Astrocyte of the cerebellum (primary cell): ENCODE data around the gene EHBP1.

Experiments
- DNase-seq: peaks from one replicate; pipeline ENCODE4 v3.0.0-alpha.2; 2011; ENCODE audit warnings: low read depth
- H3K4me3 ChIP-seq: 2 replicates; pipeline ENCODE4 v1.5.1; 2011; ENCODE audit warnings: mild to moderate bottlenecking, low read depth, low read length, moderate library complexity
- in situ Hi-C: cut with HindIII; loops from 2 replicates; pipeline ENCODE4 v1.10.0; 2017; ENCODE audit warnings: low sequenced_read_pairs
- TF ChIP-seq, protein P1 (sequence below): IDR thresholded peaks from 2 replicates; pipeline ENCODE4 v1.5.1; 2012; ENCODE audit warnings: low read length, low read depth, moderate library complexity, mild to moderate bottlenecking; ENCODE audit errors: missing control alignments

The EHBP1 gene

DNA sequence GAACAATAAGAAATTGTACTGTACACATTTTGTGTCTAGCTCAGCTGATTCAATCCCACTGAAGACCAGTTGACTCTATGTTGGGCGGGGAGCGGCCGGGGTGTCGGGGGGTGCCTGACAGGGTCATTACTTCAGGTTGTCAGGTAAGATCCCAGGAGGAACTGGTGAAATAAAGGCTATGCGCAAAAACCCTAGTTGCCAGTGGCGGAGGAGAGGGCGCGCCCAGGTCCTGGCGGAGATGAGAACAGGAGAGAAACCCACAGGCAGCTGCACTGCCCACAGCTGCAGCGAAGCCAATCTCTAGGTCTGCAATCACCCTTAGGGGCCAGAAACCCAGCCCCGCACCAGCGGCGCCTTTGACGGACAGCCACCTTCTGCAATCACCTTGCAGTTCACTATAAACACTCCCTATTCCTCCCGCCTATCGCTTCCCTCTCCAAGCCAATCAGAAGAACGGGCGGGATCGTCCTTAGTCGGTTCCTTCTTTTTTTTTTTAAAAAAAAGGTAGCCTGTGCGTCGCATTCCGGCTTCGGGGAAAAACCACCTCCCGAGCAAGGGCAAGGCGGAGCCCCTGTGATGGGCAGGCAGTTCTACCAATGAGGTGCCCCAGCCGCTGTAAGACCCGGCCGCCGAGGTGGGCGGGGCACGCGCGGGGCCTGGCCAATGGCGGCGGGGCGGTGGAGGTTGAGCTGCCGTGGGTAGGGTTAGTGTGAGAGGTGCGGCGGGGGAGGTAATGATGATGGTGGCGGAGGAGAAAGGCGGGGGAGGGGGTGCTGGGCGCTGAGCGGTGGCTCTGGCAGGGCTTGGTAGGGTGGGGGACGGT lies at the start of gene EHBP1:
TSS of gene EHBP1 (plus strand) at position 707 of the 823 bp plus-strand sequence. CDS start 1,479 bp downstream, outside the sequence.
- peak; percentile 99 for DNase-seq
- TF ChIP-seq, protein P1, sequence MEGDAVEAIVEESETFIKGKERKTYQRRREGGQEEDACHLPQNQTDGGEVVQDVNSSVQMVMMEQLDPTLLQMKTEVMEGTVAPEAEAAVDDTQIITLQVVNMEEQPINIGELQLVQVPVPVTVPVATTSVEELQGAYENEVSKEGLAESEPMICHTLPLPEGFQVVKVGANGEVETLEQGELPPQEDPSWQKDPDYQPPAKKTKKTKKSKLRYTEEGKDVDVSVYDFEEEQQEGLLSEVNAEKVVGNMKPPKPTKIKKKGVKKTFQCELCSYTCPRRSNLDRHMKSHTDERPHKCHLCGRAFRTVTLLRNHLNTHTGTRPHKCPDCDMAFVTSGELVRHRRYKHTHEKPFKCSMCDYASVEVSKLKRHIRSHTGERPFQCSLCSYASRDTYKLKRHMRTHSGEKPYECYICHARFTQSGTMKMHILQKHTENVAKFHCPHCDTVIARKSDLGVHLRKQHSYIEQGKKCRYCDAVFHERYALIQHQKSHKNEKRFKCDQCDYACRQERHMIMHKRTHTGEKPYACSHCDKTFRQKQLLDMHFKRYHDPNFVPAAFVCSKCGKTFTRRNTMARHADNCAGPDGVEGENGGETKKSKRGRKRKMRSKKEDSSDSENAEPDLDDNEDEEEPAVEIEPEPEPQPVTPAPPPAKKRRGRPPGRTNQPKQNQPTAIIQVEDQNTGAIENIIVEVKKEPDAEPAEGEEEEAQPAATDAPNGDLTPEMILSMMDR, result no peak
- peak within 1 kb of the TSS; percentile 82 for H3K4me3 ChIP-seq
- in situ Hi-C loops, result no loop called here

DNA sequence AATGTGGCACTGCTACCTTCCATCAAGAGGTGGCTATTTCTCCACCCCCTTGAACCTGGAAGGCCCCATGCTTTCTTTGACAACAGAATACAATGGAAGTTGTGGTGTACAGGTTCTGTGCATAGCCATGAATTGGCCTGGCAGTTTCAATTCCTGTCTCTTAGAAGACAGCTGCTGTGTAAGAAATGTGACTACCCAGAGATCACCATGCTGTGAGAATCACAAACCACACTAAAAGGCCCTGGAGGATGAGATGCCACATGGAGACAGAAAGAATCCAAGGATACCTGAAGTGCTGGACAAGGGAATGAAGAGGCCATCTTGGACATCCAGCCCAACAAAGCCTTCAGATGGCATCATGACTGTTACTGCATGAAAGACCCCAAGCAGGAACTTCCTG lies 47.7 kb upstream of the EHBP1 start:
- H3K4me3 ChIP-seq, result no peak overlapping the region
- DNase-seq, result no peak
- in situ Hi-C loops, result no loop called here
- TF ChIP-seq, protein P1, result no peak

DNA sequence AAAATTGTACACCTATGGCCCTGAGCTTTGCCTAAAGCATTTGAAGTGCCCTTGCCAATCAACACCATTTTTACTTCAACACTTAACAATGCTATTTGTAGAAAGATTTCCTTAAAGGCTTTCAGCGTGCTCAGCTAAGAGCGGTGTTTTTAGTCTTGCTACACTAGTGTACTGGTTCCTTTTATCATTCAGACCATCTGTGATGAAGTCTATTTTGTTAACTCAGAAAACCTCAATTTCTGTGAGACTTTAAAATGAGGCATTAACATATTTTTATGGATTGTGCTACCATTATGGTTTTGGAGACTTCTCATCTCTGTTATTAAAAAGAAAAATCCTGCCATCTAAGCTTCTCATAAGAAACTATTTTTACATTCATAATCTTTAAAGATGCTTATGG lies 46.6 kb upstream of the EHBP1 start:
- TF ChIP-seq, protein P1, result no peak
- in situ Hi-C loops, result no loop called here
- no peak for DNase-seq
- H3K4me3 ChIP-seq, result no peak overlapping the region

DNA sequence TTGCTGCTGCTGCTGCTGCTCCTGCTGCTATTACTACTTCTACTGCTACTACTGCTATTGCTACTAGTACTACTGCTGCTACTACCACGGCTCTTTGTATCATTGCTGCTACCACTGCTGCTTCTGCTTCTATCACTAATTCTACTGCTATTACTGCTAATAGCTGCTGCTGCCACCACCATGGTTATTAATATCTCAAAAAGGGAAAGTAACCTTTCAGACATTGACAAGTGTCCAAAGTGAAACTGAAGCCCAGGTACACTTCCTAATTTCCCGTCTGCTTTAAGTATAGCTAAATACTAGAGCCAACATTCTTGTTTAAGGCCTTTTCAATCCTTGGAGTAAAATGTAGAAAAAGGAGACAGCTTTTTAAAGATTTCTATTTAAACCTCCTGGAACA lies 45.4 kb upstream of the EHBP1 start:
- TF ChIP-seq, protein P1, result no peak
- H3K4me3 ChIP-seq, result no peak overlapping the region
- in situ Hi-C loops, result no loop called here
- no peak for DNase-seq

DNA sequence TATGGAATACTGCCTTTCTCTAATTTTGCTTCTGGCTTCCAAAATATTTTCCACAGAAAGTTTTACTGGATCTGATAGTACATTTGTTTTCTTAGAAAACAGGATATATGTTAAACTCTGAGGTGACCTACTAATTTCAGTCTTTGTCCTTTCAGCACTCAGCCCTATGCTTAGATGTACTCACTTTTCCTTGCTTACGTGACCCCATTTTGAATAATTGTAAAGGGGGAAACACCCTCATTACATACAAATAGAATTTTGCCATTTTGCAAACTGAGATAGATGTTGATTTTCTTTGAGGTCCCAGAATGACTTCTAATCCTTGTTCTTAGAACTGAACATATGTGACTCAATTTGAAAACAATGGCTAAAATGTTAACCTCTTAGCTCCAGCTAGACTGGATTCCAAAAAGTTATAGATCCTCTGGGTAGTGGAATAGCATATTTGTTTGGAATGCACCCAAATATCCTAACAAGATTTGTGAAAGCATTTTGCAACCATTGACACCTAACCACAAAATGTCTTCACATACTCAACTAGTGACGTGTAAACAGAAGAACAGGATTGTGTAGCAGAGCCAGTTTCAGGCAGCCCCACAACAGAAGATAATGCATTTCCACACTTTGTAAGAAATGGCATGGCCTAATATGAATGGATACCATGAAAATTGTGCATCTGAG lies 44.8 kb upstream of the EHBP1 start:
- H3K4me3 ChIP-seq, result no peak overlapping the region

DNA sequence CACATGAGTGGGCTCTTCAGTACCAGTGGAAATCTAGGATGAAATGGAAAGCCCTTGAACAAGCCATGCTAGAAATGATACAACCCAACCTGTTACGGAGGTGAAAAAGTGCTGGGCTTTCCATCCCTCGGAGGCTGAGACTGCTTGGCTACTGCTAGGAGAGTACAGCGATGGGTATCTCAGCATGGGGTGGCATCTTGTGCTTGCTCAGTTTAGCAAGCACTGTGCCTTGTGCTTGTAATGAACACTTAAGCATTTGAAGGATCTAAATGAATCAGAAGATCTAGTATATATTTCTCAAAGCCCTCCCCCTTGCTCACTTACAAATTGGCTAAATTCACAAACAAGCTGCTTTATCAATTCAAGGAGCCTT lies 44.3 kb upstream of the EHBP1 start:
- no peak overlapping the region for H3K4me3 ChIP-seq
- in situ Hi-C loops, result no loop called here
- TF ChIP-seq, protein P1, result no peak
- no peak for DNase-seq

More for the DNA sequence above, 44.8 kb upstream of the EHBP1 start:
- in situ Hi-C loops, result no loop called here
- peak; percentile 83 for DNase-seq
- TF ChIP-seq, protein P1, result no peak
